Measurements from ENCODE around the gene DNAH2.

The DNAH2 gene

DNA sequence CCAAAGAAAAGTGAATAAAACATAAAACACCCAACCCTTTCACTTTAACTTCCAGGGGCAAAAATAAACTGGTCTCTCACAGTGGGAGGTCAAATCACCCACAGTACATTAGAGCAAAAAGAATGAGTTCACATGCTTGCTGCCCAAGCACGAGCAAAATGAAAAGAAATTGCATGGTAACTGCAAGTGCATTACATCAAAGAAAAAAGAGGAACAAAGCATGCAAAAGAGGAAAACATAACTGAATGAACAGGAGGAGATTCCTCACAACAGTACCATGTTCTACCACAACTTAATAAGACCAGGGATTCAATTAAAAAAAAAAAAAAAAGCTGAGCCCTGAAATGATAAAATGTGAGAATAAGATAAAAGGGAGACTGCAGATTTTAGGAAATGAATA is 12.3 kb downstream of the DNAH2 start:
- Histone ChIP-seq H3K79me2 (ENCODE audit: insufficient read depth, low read depth) (no peaks in the 10 kb centered on the region), H3K36me3 (ENCODE audit: insufficient read depth) (no peaks in the 10 kb centered on the region), H3K4me2 (no peak overlapping the region), H4K20me1 (ENCODE audit: insufficient read depth) (no peaks in the 10 kb centered on the region), H3K27me3 (ENCODE audit: insufficient read depth, low read depth) (no peaks in the 10 kb centered on the region), H3K4me1 (ENCODE audit: low read depth, poor library complexity, severe bottlenecking) (no peaks in the 10 kb centered on the region), H3K4me3 (IDR thresholded peaks at IDR 0.05; ENCODE audit: insufficient read depth, low read depth, low read length) (no peak overlapping the region), H3K27ac (no peak overlapping the region), H2AFZ (ENCODE audit: low read depth) (no peak overlapping the region), H3K9ac (no peak overlapping the region)
- TF ChIP-seq, protein P1, sequence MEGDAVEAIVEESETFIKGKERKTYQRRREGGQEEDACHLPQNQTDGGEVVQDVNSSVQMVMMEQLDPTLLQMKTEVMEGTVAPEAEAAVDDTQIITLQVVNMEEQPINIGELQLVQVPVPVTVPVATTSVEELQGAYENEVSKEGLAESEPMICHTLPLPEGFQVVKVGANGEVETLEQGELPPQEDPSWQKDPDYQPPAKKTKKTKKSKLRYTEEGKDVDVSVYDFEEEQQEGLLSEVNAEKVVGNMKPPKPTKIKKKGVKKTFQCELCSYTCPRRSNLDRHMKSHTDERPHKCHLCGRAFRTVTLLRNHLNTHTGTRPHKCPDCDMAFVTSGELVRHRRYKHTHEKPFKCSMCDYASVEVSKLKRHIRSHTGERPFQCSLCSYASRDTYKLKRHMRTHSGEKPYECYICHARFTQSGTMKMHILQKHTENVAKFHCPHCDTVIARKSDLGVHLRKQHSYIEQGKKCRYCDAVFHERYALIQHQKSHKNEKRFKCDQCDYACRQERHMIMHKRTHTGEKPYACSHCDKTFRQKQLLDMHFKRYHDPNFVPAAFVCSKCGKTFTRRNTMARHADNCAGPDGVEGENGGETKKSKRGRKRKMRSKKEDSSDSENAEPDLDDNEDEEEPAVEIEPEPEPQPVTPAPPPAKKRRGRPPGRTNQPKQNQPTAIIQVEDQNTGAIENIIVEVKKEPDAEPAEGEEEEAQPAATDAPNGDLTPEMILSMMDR (conservative IDR thresholded peaks at IDR 0.05; ENCODE audit: low read depth, low read length): no peak

DNA sequence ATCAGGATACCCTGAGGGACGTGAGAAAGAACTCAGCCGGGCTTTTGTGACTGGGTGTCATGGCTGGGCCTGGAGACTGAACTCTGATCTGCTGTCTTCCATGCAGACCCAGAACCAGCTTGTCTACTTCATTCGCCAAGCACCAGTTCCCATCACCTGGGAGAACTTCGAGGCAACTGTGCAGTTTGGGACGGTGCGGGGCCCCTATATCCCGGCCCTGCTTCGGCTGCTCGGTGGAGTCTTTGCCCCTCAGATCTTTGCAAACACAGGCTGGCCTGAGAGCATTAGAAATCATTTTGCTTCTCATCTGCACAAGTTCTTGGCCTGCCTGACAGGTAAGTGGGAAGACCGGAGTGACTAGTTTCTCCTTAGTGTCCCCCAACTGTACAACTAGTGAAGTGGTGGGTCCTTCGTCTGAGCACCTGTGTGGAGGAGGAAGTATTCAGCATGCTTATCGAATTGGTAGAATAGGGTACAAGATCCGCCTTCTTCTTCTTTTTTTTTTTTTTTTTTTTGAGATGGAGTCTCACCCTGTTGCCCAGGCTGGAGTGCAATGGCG is 15.5 kb downstream of the DNAH2 start:
- Histone ChIP-seq H3K4me1 (ENCODE audit: low read depth, poor library complexity, severe bottlenecking) (no peaks in the 10 kb centered on the region), H3K36me3 (ENCODE audit: insufficient read depth) (no peaks in the 10 kb centered on the region), H2AFZ (ENCODE audit: low read depth) (no peak overlapping the region), H3K79me2 (ENCODE audit: insufficient read depth, low read depth) (no peaks in the 10 kb centered on the region), H3K27ac (no peak overlapping the region), H3K4me3 (IDR thresholded peaks at IDR 0.05; ENCODE audit: insufficient read depth, low read depth, low read length) (no peak overlapping the region), H3K9ac (no peak overlapping the region), H3K4me2 (no peak overlapping the region), H4K20me1 (ENCODE audit: insufficient read depth) (no peaks in the 10 kb centered on the region), H3K27me3 (ENCODE audit: insufficient read depth, low read depth) (no peaks in the 10 kb centered on the region)
- TF ChIP-seq, protein P1 (conservative IDR thresholded peaks at IDR 0.05; ENCODE audit: low read depth, low read length): no peak

DNA sequence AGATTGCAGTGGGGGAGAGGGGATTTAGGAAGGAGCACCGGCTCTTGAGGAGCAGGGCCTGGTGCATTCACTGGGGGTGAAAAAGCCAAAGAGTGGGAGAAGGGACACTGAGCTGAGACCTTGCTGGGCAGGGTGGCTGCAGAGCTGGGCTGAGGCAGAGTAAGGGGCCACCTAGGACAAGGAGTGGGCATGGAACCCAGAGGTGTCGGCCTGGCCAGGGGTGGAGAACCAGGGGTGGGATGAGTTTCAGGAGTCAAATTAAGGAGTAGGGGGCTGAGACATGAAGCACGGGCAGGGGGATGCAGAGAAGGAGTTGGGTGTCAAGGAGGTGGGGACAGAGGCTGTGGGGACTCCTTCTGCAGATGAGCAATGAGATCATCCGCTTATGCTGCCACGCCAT is 20.1 kb downstream of the DNAH2 start:
- no peaks in the 10 kb centered on the region for H3K79me2 ChIP-seq (ENCODE audit: insufficient read depth, low read depth)
- no peaks in the 10 kb centered on the region for H3K36me3 ChIP-seq (ENCODE audit: insufficient read depth)
- no peaks in the 10 kb centered on the region for H3K27me3 ChIP-seq (ENCODE audit: insufficient read depth, low read depth)

DNA sequence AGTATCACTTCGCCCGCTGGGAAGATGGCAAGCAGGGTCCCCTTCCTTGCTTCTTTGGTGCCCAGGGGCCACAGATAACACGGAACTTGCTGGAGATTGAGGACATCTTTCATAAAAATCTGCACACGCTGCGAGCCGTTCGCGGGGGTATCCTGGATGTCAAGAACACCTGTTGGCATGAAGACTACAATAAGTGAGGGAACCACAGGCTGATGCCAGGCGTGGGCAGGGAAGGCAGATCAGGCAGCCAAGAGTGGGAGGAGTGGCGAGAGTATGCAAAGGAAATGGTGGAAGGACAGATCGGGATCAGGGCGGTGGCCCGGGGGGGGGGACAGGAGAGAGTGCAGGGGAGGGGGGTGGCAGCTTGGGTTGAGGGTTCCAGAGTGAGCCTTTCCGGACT is 22.2 kb downstream of the DNAH2 start:
- TF ChIP-seq, protein P1 (conservative IDR thresholded peaks at IDR 0.05; ENCODE audit: low read depth, low read length): no peak
- Histone ChIP-seq H3K27ac (no peak overlapping the region), H3K27me3 (ENCODE audit: insufficient read depth, low read depth) (no peaks in the 10 kb centered on the region), H3K4me2 (no peak overlapping the region), H4K20me1 (ENCODE audit: insufficient read depth) (no peaks in the 10 kb centered on the region), H2AFZ (ENCODE audit: low read depth) (no peak overlapping the region), H3K79me2 (ENCODE audit: insufficient read depth, low read depth) (no peaks in the 10 kb centered on the region), H3K9ac (no peak overlapping the region), H3K36me3 (ENCODE audit: insufficient read depth) (no peaks in the 10 kb centered on the region), H3K4me3 (IDR thresholded peaks at IDR 0.05; ENCODE audit: insufficient read depth, low read depth, low read length) (no peak overlapping the region), H3K4me1 (ENCODE audit: low read depth, poor library complexity, severe bottlenecking) (no peaks in the 10 kb centered on the region)

More for the DNA sequence above, 20.1 kb downstream of the DNAH2 start:
- H4K20me1 ChIP-seq (ENCODE audit: insufficient read depth): no peaks in the 10 kb centered on the region
- TF ChIP-seq, protein P1 (conservative IDR thresholded peaks at IDR 0.05; ENCODE audit: low read depth, low read length): no peak
- no peak overlapping the region for H3K4me2 ChIP-seq
- no peak overlapping the region for H2AFZ ChIP-seq (ENCODE audit: low read depth)
- no peak overlapping the region for H3K9ac ChIP-seq
- H3K4me1 ChIP-seq (ENCODE audit: low read depth, poor library complexity, severe bottlenecking): no peaks in the 10 kb centered on the region
- H3K4me3 ChIP-seq (IDR thresholded peaks at IDR 0.05; ENCODE audit: insufficient read depth, low read depth, low read length): no peak overlapping the region
- H3K27ac ChIP-seq: no peak overlapping the region
